IPS-20b (cell line): ENCODE data around the gene NCKAP5.
A peak's percentile ranks its signal among the peaks of the same experiment; 100 is the strongest.

Source experiments
- H3K27ac ChIP-seq: one replicate; pipeline ENCODE4 v1.5.1; 2013; ENCODE audit warnings: low read length
- H3K27me3 ChIP-seq: 2 replicates; pipeline ENCODE4 v1.6.1; 2013; ENCODE audit warnings: mild to moderate bottlenecking, low read length, inconsistent platforms; ENCODE audit not compliant: insufficient read depth
- H3K36me3 ChIP-seq: 2 replicates; pipeline ENCODE4 v1.6.1; 2013; ENCODE audit warnings: low read depth, mild to moderate bottlenecking, inconsistent platforms, low read length, moderate library complexity; ENCODE audit not compliant: insufficient read depth
- H3K4me1 ChIP-seq: 2 replicates; pipeline ENCODE4 v1.6.1; 2013; ENCODE audit warnings: mild to moderate bottlenecking, control low read depth, inconsistent platforms, low read length, moderate library complexity; ENCODE audit not compliant: insufficient read depth
- H3K4me3 ChIP-seq: 2 replicates; pipeline ENCODE4 v1.5.1; 2013; ENCODE audit warnings: mild to moderate bottlenecking, low read length, inconsistent platforms
- H3K9ac ChIP-seq: 2 replicates; pipeline ENCODE4 v1.6.1; 2013; ENCODE audit warnings: low read depth, mild to moderate bottlenecking, inconsistent platforms, low read length, moderate library complexity
- H3K9me3 ChIP-seq: 2 replicates; pipeline ENCODE4 v1.6.1; 2013; ENCODE audit warnings: mild to moderate bottlenecking, low read depth, low read length, inconsistent platforms; ENCODE audit not compliant: insufficient read depth

The NCKAP5 gene

DNA sequence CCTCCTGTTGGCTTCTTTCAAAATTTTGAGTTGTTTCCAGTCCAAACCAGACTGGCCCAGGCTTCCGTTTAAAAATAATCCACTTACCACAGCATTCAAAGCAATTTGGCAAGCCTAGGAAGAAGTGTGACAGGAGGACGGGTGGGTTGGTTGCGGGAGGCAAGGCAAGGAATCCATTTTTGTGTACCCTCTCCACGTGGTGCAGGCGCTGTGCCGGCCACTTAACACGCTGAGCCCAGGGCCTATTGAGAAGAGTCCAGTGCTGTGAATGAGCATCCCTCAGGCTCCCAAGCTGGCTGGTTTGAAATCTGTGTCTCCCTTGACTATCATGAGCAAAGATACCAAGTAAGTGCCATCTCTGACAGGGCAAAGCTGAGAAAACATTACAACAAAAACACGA, 160.9 kb downstream of the NCKAP5 start:
- no peak overlapping the region for H3K27ac ChIP-seq
- no peaks in the 10 kb centered on the region for H3K36me3 ChIP-seq
- H3K27me3 ChIP-seq: no peaks in the 10 kb centered on the region; the same call in 1 of the 2 replicates
- no peaks in the 10 kb centered on the region for H3K9me3 ChIP-seq
- H3K4me3 ChIP-seq: no peak overlapping the region
- no peak overlapping the region for H3K9ac ChIP-seq
- no peaks in the 10 kb centered on the region for H3K4me1 ChIP-seq

- Histone ChIP-seq H3K9me3 (no peaks in the 10 kb centered on the region), H3K4me1 (no peaks in the 10 kb centered on the region), H3K36me3 (no peaks in the 10 kb centered on the region), H3K9ac (no peak overlapping the region), H3K4me3 (no peak overlapping the region), H3K27me3 (no peaks in the 10 kb centered on the region), H3K27ac (no peak overlapping the region)
Measured at GRCh38 chr2:133405252-133405651, 163.0 kb downstream of the NCKAP5 start.

DNA sequence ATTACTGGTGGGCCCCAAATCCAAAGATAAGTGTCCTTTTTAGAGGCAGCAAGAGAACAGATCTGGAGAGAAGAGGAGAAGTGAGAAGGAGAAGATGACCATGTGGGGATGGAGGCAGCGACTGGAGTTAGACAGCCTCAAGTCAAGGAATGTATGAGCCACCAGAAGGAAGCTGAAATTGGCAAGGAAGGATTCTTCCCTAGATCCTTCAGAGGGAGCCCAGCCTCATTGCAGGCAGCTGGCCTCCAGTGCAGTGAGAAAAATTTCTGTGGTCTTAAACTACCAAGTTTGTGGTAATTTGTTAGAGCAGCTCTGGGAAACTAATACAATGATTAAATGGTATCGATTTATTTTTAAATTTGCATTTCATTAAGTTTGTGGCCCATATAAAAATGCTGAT, 167.9 kb downstream of the NCKAP5 start:
- Histone ChIP-seq H3K9ac (no peak overlapping the region), H3K27ac (no peak overlapping the region), H3K36me3 (no peaks in the 10 kb centered on the region), H3K27me3 (no peaks in the 10 kb centered on the region), H3K9me3 (no peaks in the 10 kb centered on the region), H3K4me3 (no peak overlapping the region), H3K4me1 (no peaks in the 10 kb centered on the region)

DNA sequence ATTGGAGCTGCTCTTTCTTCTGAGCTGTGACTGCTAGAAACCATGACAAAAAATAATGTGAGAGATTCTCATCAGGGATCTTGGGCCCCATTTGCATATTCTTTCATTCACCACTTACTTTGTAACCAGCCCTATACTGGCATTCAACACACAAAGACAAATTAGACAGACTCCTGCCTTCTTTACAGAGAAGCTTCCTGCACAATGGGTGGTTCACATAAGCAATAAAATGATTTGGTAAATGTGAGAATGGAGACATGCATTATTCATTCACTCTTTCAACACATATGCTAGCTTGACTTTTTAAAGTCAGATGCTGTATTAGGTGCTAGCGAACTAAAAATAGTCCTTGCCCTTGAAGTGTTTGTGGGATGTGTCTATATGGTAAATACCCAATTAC, 174.4 kb downstream of the NCKAP5 start:
- H3K36me3 ChIP-seq: no peaks in the 10 kb centered on the region
- no peak overlapping the region for H3K27ac ChIP-seq
- H3K27me3 ChIP-seq: no peaks in the 10 kb centered on the region
- peaks cover 10% of the 10 kb centered on the region for H3K9me3 ChIP-seq
- no peak overlapping the region for H3K4me3 ChIP-seq
- no peaks in the 10 kb centered on the region; the same call in 1 of the 2 replicates for H3K4me1 ChIP-seq
- no peak overlapping the region for H3K9ac ChIP-seq

- Histone ChIP-seq H3K27ac (no peak overlapping the region), H3K9me3 (peaks cover 22% of the 10 kb centered on the region), H3K4me3 (no peak overlapping the region), H3K9ac (no peak overlapping the region), H3K4me1 (no peaks in the 10 kb centered on the region; the same call in 1 of the 2 replicates), H3K27me3 (no peaks in the 10 kb centered on the region), H3K36me3 (no peaks in the 10 kb centered on the region)
Measured at GRCh38 chr2:133390156-133390555, 178.1 kb downstream of the NCKAP5 start.

- Histone ChIP-seq H3K9me3 (peaks cover 22% of the 10 kb centered on the region), H3K27me3 (no peaks in the 10 kb centered on the region), H3K9ac (no peak overlapping the region), H3K4me1 (no peaks in the 10 kb centered on the region; the same call in 1 of the 2 replicates), H3K4me3 (no peak overlapping the region), H3K27ac (no peak overlapping the region), H3K36me3 (no peaks in the 10 kb centered on the region)
Measured at GRCh38 chr2:133389569-133389968, 178.7 kb downstream of the NCKAP5 start.

DNA sequence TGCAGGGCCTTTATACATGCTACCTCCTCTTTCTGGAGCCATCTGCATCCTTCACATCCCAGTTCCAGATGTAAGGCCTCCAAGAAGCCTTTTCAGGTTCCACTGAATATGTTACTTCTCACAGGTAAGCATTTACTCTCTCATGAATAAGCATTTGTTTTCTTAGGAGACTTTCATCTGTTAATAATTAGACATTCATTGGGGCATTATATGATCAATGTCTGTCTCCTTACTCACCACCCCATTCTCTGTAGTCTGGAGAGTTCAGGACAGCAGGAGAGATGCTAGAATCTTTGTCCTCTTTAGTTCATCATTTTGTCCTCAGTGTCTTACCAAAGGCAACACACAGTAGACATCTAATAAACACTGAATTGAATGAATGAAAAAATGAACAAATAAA, 185.7 kb downstream of the NCKAP5 start:
- Histone ChIP-seq H3K4me1 (peaks cover 11% of the 10 kb centered on the region; the same call in 1 of the 2 replicates), H3K27ac (no peak overlapping the region), H3K36me3 (no peaks in the 10 kb centered on the region), H3K4me3 (no peak overlapping the region), H3K9ac (no peak overlapping the region), H3K9me3 (no peaks in the 10 kb centered on the region), H3K27me3 (no peaks in the 10 kb centered on the region)

GRCh38 chr2:133380991-133381390, 187.3 kb downstream of the NCKAP5 start:
- Histone ChIP-seq H3K27ac (no peak overlapping the region), H3K9ac (no peak overlapping the region), H3K9me3 (no peaks in the 10 kb centered on the region), H3K4me3 (no peak overlapping the region), H3K36me3 (no peaks in the 10 kb centered on the region), H3K4me1 (peaks cover 16% of the 10 kb centered on the region; the same call in 1 of the 2 replicates), H3K27me3 (no peaks in the 10 kb centered on the region)

DNA sequence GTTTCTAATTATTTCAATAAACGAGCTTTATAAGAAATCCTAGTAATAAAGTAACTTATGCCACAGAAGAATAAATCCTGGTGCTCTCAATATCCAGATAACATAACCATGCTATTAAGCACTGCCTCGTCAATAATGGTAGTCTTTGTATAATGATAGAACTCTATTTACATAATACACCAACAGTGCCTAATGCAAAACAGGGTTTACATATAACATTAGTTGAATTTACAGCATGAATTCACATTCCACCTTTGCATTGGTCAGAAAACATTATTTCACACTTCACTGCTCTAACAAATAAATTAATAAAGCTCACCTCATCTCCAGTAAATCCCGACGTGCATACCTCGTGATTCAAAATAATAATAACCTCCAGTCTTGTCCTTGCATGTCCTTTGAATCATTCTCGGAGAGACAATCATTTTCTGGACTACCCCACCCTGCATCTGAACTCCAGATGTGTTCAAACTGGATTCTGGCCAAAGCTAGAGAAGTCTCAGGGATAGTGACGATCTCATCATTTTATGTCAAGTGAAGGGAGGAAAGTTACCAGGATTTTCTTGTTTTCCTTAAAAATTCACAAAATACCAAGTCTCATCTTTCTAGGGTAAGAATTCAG, 189.2 kb downstream of the NCKAP5 start:
- Histone ChIP-seq H3K4me3 (no peak overlapping the region), H3K27me3 (no peaks in the 10 kb centered on the region), H3K27ac (no peak overlapping the region), H3K36me3 (no peaks in the 10 kb centered on the region), H3K9me3 (no peaks in the 10 kb centered on the region), H3K4me1 (peaks cover 16% of the 10 kb centered on the region; the same call in 1 of the 2 replicates), H3K9ac (no peak overlapping the region)

- Histone ChIP-seq H3K27ac (no peak overlapping the region), H3K36me3 (no peaks in the 10 kb centered on the region), H3K4me3 (no peak overlapping the region), H3K4me1 (peaks cover 16% of the 10 kb centered on the region; the same call in 1 of the 2 replicates), H3K27me3 (no peaks in the 10 kb centered on the region), H3K9ac (no peak overlapping the region), H3K9me3 (no peaks in the 10 kb centered on the region)
Measured at GRCh38 chr2:133378386-133378785, 189.9 kb downstream of the NCKAP5 start.

DNA sequence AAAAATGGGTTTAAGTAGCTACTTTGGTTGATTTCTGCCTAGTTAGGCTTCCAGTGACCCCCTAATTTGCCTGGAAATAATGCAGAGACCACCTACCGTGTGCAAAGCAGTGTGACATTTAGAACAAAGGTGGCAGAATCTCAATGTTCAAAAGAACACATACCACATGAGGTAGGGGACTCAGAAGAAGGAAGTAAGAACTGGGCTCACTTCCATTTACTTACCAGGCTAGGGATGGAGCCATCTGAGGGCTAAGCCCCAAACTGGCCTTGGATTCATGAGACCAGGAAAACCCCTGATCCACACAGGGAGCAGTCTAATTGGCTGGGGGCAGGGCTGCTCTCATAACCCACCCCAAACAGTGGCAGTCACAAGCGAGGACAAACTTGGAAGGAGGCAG, 190.7 kb downstream of the NCKAP5 start:
- Histone ChIP-seq H3K4me3 (peak overlapping the region; percentile 17; the same call in 1 of the 2 replicates), H3K9me3 (no peaks in the 10 kb centered on the region), H3K4me1 (peaks cover 16% of the 10 kb centered on the region; the same call in 1 of the 2 replicates), H3K27ac (no peak overlapping the region), H3K9ac (no peak overlapping the region), H3K27me3 (no peaks in the 10 kb centered on the region), H3K36me3 (no peaks in the 10 kb centered on the region)

DNA sequence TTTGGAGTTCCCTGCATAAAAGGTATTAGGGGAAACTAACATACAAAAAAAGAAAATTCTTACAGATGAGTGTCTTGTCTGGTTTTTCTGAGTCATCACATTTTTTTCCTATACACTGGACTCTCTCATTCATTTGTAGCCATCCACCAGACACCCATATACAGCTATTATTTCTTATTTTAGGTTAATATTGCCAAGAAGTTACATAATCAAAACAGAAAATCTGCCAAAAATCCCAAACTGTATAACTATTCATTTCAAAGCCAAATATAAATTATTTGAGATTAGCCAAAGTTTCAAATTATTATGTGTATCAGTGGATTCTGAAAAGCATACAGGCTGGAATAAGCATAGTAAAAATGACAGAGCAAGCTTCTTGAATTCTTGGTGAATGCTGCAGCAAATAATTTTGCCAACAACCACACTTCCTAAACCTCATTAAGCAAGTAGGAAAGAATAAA, 191.2 kb downstream of the NCKAP5 start:
- no peak overlapping the region for H3K27ac ChIP-seq
- no peak overlapping the region for H3K9ac ChIP-seq

More for the DNA sequence above, 191.2 kb downstream of the NCKAP5 start:
- Histone ChIP-seq H3K4me3 (no peak overlapping the region), H3K4me1 (peaks cover 16% of the 10 kb centered on the region; the same call in 1 of the 2 replicates), H3K27me3 (no peaks in the 10 kb centered on the region), H3K9me3 (no peaks in the 10 kb centered on the region), H3K36me3 (no peaks in the 10 kb centered on the region)
